OCI-LY7 (cell line): ENCODE results near the gene SLC35A4. TPM values are rescaled to one million over a fixed set of nuclear protein-coding genes. Genes with fewer than 3 reads are reported as not detected.
A peak's percentile ranks its signal among the peaks of the same experiment; 100 is the strongest.

Source experiments
- Bru-seq: library from RNA; stranded (reverse); fragments of 400-500 nt; gene quantifications from one replicate; lab custom pipeline; 2021; lab: Mats Ljungman, UMichigan
- BruChase-seq, 2 experiments: library from RNA; stranded (reverse); fragments of 400-500 nt; gene quantifications; one replicate each; lab custom pipeline; 2021; lab: Mats Ljungman, UMichigan
- BruUV-seq: library from RNA; stranded (reverse); fragments of 400-500 nt; replicated peaks from 2 replicates; lab custom pipeline; 2021; lab: Mats Ljungman, UMichigan
- CTCF ChIA-PET: fragments of 300-600 bp; sonication (Branson Sonifier 250); formaldehyde crosslinking; loops from one replicate; lab custom pipeline; 2022; ENCODE audit warnings: antibody characterized with exemption; ENCODE audit not compliant: unreplicated experiment; lab: Charles Lee
- POLR2A ChIA-PET: fragments of 300-600 bp; sonication (Branson Sonifier 250); formaldehyde crosslinking; loops from one replicate; lab custom pipeline; 2022; ENCODE audit warnings: antibody characterized with exemption; lab: Charles Lee
- DNase-seq: peaks from one replicate; pipeline ENCODE4 v3.0.0-alpha.2; 2015; ENCODE audit warnings: low spot score
- H2AFZ ChIP-seq: fragments of 200-600 bp; sonication (generic), shearing (Covaris generic); 2 replicates; pipeline ENCODE4 v1.6.1; 2014; ENCODE audit warnings: mild to moderate bottlenecking, antibody characterized with exemption, low read length, moderate library complexity
- H3K27ac ChIP-seq: fragments of 200-600 bp; sonication (generic); 2 replicates; pipeline ENCODE4 v1.5.1; 2014; ENCODE audit warnings: mixed run types, low read depth, mild to moderate bottlenecking, moderate library complexity, low read length, inconsistent platforms; ENCODE audit not compliant: poor library complexity, severe bottlenecking
- H3K36me3 ChIP-seq: fragments of 200-600 bp; sonication (generic); 2 replicates; pipeline ENCODE4 v1.6.1; 2014; ENCODE audit warnings: mild to moderate bottlenecking, antibody characterized with exemption, low read length, moderate library complexity, mixed read lengths; ENCODE audit not compliant: insufficient read depth
- H3K4me1 ChIP-seq: fragments of 200-600 bp; sonication (generic); 2 replicates; pipeline ENCODE4 v1.5.1; 2014; ENCODE audit warnings: mild to moderate bottlenecking, low read length; ENCODE audit not compliant: insufficient read depth, poor library complexity, severe bottlenecking
- H3K4me2 ChIP-seq: fragments of 200-600 bp; sonication (generic); 2 replicates; pipeline ENCODE4 v1.6.1; 2014; ENCODE audit warnings: mild to moderate bottlenecking, low read length
- H3K4me3 ChIP-seq: fragments of 200-600 bp; sonication (generic); 2 replicates; pipeline ENCODE4 v1.5.1; 2014; ENCODE audit warnings: mild to moderate bottlenecking, low read depth, low read length; ENCODE audit not compliant: poor library complexity, severe bottlenecking
- H3K79me2 ChIP-seq: fragments of 200-600 bp; sonication (generic); 2 replicates; pipeline ENCODE4 v1.6.1; 2016; ENCODE audit warnings: low read depth, mild to moderate bottlenecking, low read length, moderate library complexity, mixed read lengths; ENCODE audit not compliant: insufficient read depth
- H3K9me2 ChIP-seq: fragments of 200-600 bp; sonication (generic); 2 replicates; pipeline ENCODE4 v1.6.1; 2016; ENCODE audit warnings: mild to moderate bottlenecking, low read length, mixed read lengths; ENCODE audit not compliant: insufficient read depth
- H3K9me3 ChIP-seq: fragments of 200-600 bp; sonication (generic); 2 replicates; pipeline ENCODE4 v1.6.1; 2014; ENCODE audit warnings: mild to moderate bottlenecking, mixed run types, low read length, mixed read lengths
- H4K20me1 ChIP-seq: fragments of 200-600 bp; sonication (generic); 2 replicates; pipeline ENCODE4 v1.6.1; 2014; ENCODE audit warnings: mild to moderate bottlenecking, antibody characterized with exemption, low read length, moderate library complexity, mixed read lengths; ENCODE audit not compliant: insufficient read depth
- CTCF ChIP-seq: fragments of 200-600 bp; sonication (generic); conservative IDR thresholded peaks from 2 replicates; pipeline ENCODE4 v1.5.1; 2014; ENCODE audit warnings: mild to moderate bottlenecking, antibody characterized with exemption, low read length, moderate library complexity, mixed read lengths
- EZH2phosphoT487 ChIP-seq: fragments of 200-600 bp; sonication (generic); IDR thresholded peaks from 2 replicates; pipeline ENCODE4 v1.6.1; 2018; ENCODE audit warnings: low read depth, borderline replicate concordance, mild to moderate bottlenecking, mixed run types, antibody characterized with exemption, low read length, moderate library complexity, mixed read lengths
- intact Hi-C: fragments of 100-400 bp; cut with micrococcal nuclease; formaldehyde crosslinking; loops from one replicate; pipeline ENCODE4 v1.10.0; 2022; ENCODE audit not compliant: unreplicated experiment
- long read RNA-seq: library from polyadenylated mRNA; stranded (forward); transcript quantifications from one replicate; pipeline ENCODE4 v2.0.0, GENCODE V29; 2022
- total RNA-seq, 2 experiments: library from RNA; depleted of rRNA in 1 of 2; stranded (reverse); fragments of >200 nt in 1 of 2; shearing (Covaris generic) in 1 of 2; gene quantifications; 2 replicates each; pipeline ENCODE4 v1.2.3, GENCODE V29; 2014 to 2022

SLC35A4 gene
- 19.6 and 29.1 TPM in 2 replicates for total RNA-seq (2014; rRNA removed; shearing (Covaris generic))
- total RNA-seq (2022) = 48.7 TPM in 2 replicates
- percentile 76 among the genes with signal in this experiment for Bru-seq, nascent RNA
- percentile 89 among the genes with signal in this experiment for BruChase-seq, experiment 1, labeled RNA remaining after a 6-hour chase
- percentile 93 among the genes with signal in this experiment for BruChase-seq, experiment 2, labeled RNA remaining after a 2-hour chase
- long read RNA-seq, transcript SLC35A4-201 (3 exons, 3,041 nt) = major isoform, 128 of 152 reads
- long read RNA-seq, transcript SLC35A4-202 (2 exons, 3,617 nt) = minor isoform, 10 of 152 reads
- long read RNA-seq, partial matches to known transcripts = 0 of 152 reads
- long read RNA-seq, other reads (novel, unspliced or antisense) = 14 of 152 reads

- CTCF ChIA-PET = interaction anchor here (0.6 kb wide), 1 partner anchor 130 kb away, joined by 3 read pairs; no protein-coding TSS in a partner anchor
- POLR2A ChIA-PET = no interaction called here
- Histone ChIP-seq H2AFZ (peak within 1 kb of the TSS; percentile 90), H3K4me2 (peak within 1 kb of the TSS; percentile 97), H4K20me1 (no peaks in the 10 kb centered on the region), H3K9me3 (no peaks in the 10 kb centered on the region), H3K9me2 (no peaks in the 10 kb centered on the region), H3K36me3 (peaks cover 39% of the 10 kb centered on the region), H3K79me2 (peaks cover 17% of the 10 kb centered on the region), H3K4me1 (peaks cover 25% of the 10 kb centered on the region), H3K27ac (peak within 1 kb of the TSS; percentile 45), H3K4me3 (peak within 1 kb of the TSS; percentile 87)
- BruUV-seq = no TSS peak
- intact Hi-C loops = loop anchor here (2.0 kb wide), 1 partner anchor 74 kb away; the partner anchor contains the start of gene TMCO6
- TF ChIP-seq EZH2phosphoT487 = no peak
- TF ChIP-seq CTCF = no peak
- peak; percentile 96 for DNase-seq
Measured at GRCh38 chr5:140564196-140565023, at the start of gene SLC35A4, which contains the start of gene APBB3. Gene SLC35A4, plus strand, starts transcription at chr5:140564828. Its CDS starts 2,342 bp downstream, at chr5:140567170. Gene APBB3, minus strand, starts transcription at chr5:140564598. Its CDS starts 353 bp downstream, at chr5:140564245.

- Histone ChIP-seq H2AFZ (no peak overlapping the region), H3K9me2 (no peaks in the 10 kb centered on the region), H3K4me1 (peaks cover 7% of the 10 kb centered on the region), H3K36me3 (peaks cover 72% of the 10 kb centered on the region), H3K79me2 (no peaks in the 10 kb centered on the region), H3K4me2 (no peak overlapping the region), H4K20me1 (no peaks in the 10 kb centered on the region), H3K9me3 (no peaks in the 10 kb centered on the region), H3K27ac (no peak overlapping the region), H3K4me3 (no peak overlapping the region)
- DNase-seq = no peak
- BruUV-seq = no TSS peak
- intact Hi-C loops = no loop called here
- ChIA-PET CTCF (no interaction called here), POLR2A (interaction anchor here (0.6 to 0.7 kb wide), 3 partner anchors 137 to 1051 kb away, joined by 3 to 5 read pairs (median 3); no protein-coding TSS in a partner anchor)
- TF ChIP-seq CTCF (no peak), EZH2phosphoT487 (no peak)
Measured at GRCh38 chr5:140524003-140524402, 40.6 kb upstream of the SLC35A4 start.
